Activated CD4-positive, alpha-beta T cell treated with anti-CD3 and anti-CD28 coated beads, Interleukin-2, amount 50 U/mL, for 4 hours (primary cell): ENCODE results near the gene SLC38A6.
"Not testable (repeated sequence)": the region's sequence is repeated elsewhere in the genome, so short reads cannot be mapped to it uniquely, and the experiment has no call there.

ENCODE experiments used
- DNase-seq, 2 experiments: peaks; one replicate each; pipeline ENCODE4 v3.0.0-alpha.2; 2020

SLC38A6 gene

GRCh38 chr14:61063461-61063860 is 82.4 kb downstream of the SLC38A6 start:
- no peak for DNase-seq

DNA sequence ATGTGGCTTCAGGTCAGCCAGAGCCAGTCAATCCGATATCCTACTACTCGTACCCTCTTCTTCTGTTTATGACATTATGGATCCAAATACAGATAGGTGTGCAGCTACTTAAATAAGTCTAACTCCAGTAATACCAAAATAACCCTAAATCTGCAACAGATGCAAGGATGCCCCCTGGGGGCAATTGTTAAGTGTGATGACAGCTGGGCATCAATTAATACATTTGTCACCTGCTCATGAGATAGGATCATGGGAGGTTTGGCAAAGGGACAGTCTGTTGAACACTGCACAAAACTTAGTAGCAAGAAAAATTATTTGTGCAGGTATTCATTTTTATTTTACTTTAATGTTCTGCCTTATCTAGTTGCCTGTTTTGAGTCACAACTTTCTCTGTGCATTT is 83.2 kb downstream of the SLC38A6 start:
- no peak for DNase-seq

GRCh38 chr14:61064856-61065255 is 83.8 kb downstream of the SLC38A6 start:
- DNase-seq: no peak

- DNase-seq: no peak
Observed at GRCh38 chr14:61065656-61066055, 84.6 kb downstream of the SLC38A6 start.

- not testable (repeated sequence) for DNase-seq
Observed at GRCh38 chr14:61072442-61072841, 91.4 kb downstream of the SLC38A6 start.

- no peak for DNase-seq
Observed at GRCh38 chr14:61074852-61075251, 93.8 kb downstream of the SLC38A6 start.

- DNase-seq: no peak
Observed at GRCh38 chr14:61076556-61076955, 95.5 kb downstream of the SLC38A6 start.

DNA sequence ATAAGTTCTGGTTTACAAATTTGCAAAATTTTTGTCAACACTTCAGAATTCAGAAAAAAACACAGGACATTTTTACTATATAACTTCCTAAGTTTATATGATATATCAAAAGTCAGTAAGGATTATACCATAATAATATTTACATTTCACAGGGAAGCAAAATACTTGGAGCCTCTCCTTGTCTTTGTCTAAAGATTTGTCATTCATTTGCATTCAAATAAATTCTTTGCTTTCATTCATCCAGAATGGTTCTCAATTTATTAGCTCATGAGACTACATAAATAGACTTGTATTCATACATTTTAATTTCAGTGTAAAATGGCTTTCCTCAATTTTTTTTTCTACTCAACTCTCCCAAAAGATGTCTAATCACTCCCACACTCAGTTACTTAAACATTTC is 96.4 kb downstream of the SLC38A6 start:
- no peak for DNase-seq

- DNase-seq: no peak
Observed at GRCh38 chr14:61077951-61078720, 97.1 kb downstream of the SLC38A6 start.

DNA sequence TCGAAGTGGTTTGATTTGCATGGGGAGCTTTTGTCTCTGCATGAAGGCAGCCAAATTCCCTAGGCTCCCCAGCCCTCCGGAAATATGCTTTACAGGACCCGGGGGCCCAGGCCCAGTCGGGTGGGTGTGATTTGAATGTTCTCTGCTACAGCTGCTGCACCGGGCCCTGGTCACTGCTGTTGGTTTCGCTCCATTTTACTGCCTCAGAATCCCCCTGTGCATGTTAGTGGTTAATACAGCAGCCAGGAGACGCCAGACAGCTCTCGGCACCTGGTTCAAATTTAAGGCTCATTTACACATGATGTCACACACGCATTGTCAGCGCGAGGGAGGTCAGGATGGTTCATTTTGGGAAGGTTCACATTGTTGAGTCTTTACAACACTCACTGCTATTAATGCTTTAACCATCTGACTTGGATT is 99.6 kb downstream of the SLC38A6 start:
- DNase-seq: no peak

DNA sequence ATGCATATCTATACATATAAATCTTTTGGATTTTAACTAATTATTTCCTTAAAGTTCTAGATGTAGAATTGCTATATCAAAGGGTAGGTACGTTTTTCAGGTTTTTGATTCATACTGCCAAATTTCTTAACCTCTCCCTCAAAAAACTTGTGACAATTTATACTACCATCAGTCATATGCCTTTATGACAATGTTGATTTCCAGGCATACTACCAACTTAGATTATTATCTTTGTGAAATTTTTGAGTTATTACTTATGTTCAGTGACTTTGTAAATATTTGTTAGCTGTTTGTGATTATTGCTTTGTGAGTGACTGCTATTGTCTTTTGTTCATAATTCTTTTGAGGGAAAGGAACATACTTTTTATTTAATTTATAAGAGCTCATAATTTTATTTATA is 107.0 kb downstream of the SLC38A6 start:
- no peak for DNase-seq

GRCh38 chr14:61089126-61089750 is 108.2 kb downstream of the SLC38A6 start:
- no peak for DNase-seq

GRCh38 chr14:61090432-61091216 is 109.6 kb downstream of the SLC38A6 start:
- DNase-seq: no peak

DNA sequence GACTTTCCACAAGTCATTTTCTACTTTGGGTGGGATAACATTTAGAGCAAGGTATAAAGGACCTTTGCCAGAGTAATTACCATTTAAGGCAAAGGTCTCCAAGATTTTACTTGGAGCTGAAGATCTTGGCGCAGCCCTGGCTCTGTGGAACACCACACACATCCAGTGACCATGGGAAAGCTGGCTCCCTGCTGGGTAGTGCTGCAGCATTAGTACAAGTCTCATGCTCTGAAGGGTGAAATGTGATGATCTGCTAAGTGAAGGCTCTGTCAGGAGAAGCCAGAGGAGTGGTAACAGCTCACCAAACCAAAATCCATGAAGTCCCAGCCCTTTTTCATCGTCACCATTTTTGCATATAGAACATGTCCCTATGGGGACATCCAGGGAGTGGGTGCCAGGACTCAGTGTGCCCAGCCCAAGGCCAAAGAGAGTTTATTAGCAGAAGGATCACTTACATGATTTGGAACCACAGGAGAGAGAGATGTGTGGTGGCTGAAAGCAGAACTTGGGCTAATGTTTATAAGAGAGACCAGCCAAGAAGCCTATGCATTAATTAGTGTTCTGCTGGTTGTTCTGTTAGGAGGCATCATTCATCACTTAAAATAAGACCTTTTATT is 110.7 kb downstream of the SLC38A6 start:
- no peak for DNase-seq

DNA sequence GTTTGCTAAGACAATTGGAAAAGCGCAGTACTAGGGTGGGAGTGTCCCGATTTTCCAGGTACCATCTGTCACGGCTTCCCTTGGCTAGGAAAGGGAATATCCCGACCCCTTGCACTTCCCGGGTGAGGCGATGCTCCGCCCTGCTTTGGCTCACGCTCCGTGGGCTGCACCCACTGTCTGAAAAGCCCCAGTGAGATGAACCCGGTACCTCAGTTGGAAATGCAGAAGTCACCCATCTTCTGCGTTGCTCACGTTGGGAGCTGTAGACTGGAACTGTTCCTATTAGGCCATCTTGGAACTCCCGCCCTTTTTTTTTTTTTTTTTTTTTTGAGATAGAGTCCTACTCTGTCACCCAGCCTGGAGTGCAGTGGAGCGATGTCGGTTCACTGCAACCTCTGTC is 117.1 kb downstream of the SLC38A6 start:
- DNase-seq: not testable (repeated sequence)

GRCh38 chr14:61098721-61099120 is 117.7 kb downstream of the SLC38A6 start:
- no peak for DNase-seq

DNA sequence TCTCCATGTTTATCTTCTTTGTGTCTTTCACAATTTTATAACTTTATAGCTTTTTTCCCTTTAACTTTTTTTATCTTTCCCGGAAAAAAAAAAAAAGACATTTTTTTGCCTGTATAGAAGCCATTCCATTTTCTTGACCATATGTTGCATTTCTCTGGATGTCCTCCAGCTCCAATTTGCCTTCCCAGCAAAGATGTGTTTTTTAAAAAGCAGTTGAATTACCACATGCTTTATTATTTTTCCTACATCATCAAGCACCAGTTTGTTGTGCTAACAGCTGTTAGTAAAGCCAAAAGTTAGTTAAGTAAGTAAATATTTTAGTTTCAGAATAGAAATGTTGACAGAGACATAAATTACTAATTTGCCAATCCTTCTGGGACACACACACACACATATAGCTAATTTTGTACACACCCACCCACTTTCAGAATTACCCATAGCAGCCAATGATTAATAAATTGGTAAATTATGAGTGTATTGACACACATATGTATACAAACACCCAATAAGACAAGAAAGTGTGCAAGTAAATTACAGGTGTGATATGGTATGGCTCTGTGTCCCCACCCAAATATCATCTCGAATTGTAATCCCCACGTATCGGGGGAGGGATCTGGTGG is 118.3 kb downstream of the SLC38A6 start:
- no peak for DNase-seq

DNA sequence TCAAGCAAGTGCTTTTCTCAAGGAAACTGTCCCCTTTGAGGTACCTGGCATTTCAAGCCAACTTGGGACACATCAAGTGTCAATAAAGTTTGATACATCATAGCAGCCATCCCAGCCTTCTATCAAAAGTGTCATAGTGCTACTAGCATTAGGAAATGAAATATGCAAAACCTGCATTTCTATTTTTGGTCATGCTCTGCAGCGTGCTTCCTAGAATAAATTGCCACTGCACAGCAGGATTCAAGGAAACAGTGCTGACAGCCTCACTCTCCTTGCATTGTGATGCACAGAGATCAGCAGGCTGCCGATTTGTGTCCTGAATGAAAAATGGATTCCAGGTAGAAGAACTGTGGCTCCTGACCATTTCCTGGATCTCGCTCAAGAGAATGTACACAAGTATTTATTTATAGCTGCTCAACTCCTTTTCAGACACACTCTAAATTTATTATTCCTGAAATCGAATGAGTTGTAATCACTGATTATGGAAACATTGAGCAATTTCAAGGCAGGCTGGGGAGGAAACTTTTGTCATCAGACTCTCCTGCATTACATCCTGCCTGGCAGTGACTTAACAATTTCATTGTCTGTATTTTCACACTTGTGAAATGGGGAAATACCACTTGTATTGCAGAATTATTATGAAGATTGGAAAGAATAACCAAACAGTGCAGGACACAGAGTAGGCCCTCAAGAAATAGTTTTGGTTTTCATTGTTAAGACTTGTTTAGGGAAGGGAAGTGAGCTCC is 120.9 kb downstream of the SLC38A6 start:
- DNase-seq: no peak
